ENCODE results near the gene NBL1.
A peak's percentile ranks its signal among the peaks of the same experiment; 100 is the strongest.
"Not testable (repeated sequence)": the region's sequence is repeated elsewhere in the genome, so short reads cannot be mapped to it uniquely, and the experiment has no call there.

NBL1 gene

DNA sequence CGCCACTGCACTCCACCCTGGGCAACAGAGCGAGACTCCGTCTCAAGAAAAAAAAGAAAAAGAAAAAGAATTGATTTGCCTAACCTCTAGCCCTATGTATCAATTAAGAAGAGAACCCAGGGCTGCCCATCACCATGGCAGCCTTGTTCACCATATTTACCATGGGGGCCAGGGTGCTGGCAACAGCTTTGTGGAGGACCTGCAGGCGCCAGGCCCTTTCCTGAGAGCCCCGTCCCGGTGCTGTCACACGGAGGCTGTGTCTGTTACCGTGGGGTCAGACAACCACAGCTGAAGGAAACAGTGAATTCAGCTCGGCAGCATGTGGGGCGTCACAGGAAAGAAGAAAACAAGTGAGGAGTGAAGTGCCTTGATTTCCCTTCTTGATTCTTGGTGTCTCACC, 6.5 kb upstream of the NBL1 start:
- no peak overlapping the region for H4K8ac ChIP-seq (ENCODE audit: low read depth, low read length)
- no peak overlapping the region for H3K4me3 ChIP-seq (ENCODE audit: low read length)
- DNase-seq: no peak
- H3K36me3 ChIP-seq (ENCODE audit: control insufficient read depth, insufficient read depth, low read length): no peaks in the 10 kb centered on the region
- no peak overlapping the region for H3K27ac ChIP-seq (ENCODE audit: low read depth, low read length)
- H2BK120ac ChIP-seq (ENCODE audit: low read depth, low read length): no peak overlapping the region
- H3K56ac ChIP-seq (ENCODE audit: low read length): no peak overlapping the region
- H3K79me2 ChIP-seq (ENCODE audit: control insufficient read depth, insufficient read depth, low read length): no peaks in the 10 kb centered on the region
- H3K4ac ChIP-seq (ENCODE audit: low read depth, low read length): no peak overlapping the region
- H3K4me1 ChIP-seq (ENCODE audit: control insufficient read depth, low read depth, low read length): peaks cover 7% of the 10 kb centered on the region
- H4K5ac ChIP-seq (ENCODE audit: low read length): no peak overlapping the region
- H2BK5ac ChIP-seq (ENCODE audit: low read length): no peak overlapping the region
- H2AK5ac ChIP-seq (ENCODE audit: low read length): no peak overlapping the region
- H3K27me3 ChIP-seq (ENCODE audit: insufficient read depth, low read length, poor library complexity): peaks cover under 1% of the 10 kb centered on the region
- no CpG with 5 or more reads among the region's 10 CpGs for WGBS (ENCODE audit: extremely low coverage, insufficient coverage, low lambda C conversion rate)
- no peak overlapping the region for H3K9ac ChIP-seq (ENCODE audit: low read length)
- no peak overlapping the region for H3K23ac ChIP-seq (ENCODE audit: low read length)
- H3K18ac ChIP-seq (ENCODE audit: low read length): no peak overlapping the region
- no peaks in the 10 kb centered on the region for H3K79me1 ChIP-seq (ENCODE audit: low read length)
- no peak overlapping the region for H3K4me2 ChIP-seq (ENCODE audit: low read length)
- no peak overlapping the region for H2BK15ac ChIP-seq (replicated peaks; ENCODE audit: low read depth)

DNA sequence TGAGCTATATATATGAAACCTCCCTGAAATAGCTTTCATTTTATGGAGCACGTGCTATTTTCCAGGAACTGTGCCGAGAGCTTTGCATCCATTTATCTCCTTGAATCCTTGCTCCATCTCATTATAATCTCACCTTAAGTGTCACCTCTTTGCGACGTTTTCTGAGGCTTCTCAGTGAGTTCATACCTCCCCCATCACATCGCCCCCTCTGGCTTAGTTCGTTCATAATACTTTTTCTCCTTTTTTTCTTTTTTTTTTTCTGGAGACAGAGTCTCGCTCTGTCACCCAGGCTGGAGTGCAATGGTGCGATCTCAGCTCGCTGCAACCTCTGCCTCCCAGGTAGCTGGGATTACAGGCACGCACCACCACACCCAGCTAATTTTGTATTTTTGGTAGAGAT, 4.9 kb upstream of the NBL1 start:
- H3K79me1 ChIP-seq (ENCODE audit: low read length); H3K18ac ChIP-seq (ENCODE audit: low read length); H2BK120ac ChIP-seq (ENCODE audit: low read depth, low read length); H3K4me1 ChIP-seq (ENCODE audit: control insufficient read depth, low read depth, low read length); H3K79me2 ChIP-seq (ENCODE audit: control insufficient read depth, insufficient read depth, low read length); H3K56ac ChIP-seq (ENCODE audit: low read length); H3K23ac ChIP-seq (ENCODE audit: low read length); H2AK5ac ChIP-seq (ENCODE audit: low read length); H2BK5ac ChIP-seq (ENCODE audit: low read length); H3K36me3 ChIP-seq (ENCODE audit: control insufficient read depth, insufficient read depth, low read length); H2BK15ac ChIP-seq (replicated peaks; ENCODE audit: low read depth); H3K4me3 ChIP-seq (ENCODE audit: low read length); H3K27me3 ChIP-seq (ENCODE audit: insufficient read depth, low read length, poor library complexity); H3K9ac ChIP-seq (ENCODE audit: low read length); H4K5ac ChIP-seq (ENCODE audit: low read length); H3K4ac ChIP-seq (ENCODE audit: low read depth, low read length); H4K8ac ChIP-seq (ENCODE audit: low read depth, low read length); DNase-seq; H3K4me2 ChIP-seq (ENCODE audit: low read length); H3K27ac ChIP-seq (ENCODE audit: low read depth, low read length): not testable (repeated sequence)
- WGBS (ENCODE audit: extremely low coverage, insufficient coverage, low lambda C conversion rate): no CpG with 5 or more reads among the region's 10 CpGs

DNA sequence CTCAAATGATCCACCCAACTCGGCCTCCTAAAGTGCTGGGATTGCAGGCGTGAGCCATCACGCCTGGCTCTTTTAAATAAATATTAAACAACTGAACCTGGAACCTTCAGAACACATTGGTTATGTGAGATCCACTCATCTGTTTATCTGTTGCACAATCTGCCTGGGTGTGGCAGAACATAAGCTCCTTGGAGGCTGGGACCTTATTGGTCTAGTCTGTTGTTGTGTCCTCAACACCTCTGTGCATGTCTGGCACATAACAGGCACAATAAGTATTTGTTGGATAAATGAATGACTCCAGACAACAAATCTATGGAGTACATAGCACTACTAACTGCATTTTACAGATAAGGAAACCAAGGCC, 4.1 kb upstream of the NBL1 start:
- DNase-seq: no peak
- peaks cover 7% of the 10 kb centered on the region for H3K27me3 ChIP-seq (ENCODE audit: insufficient read depth, low read length, poor library complexity)
- WGBS (ENCODE audit: extremely low coverage, insufficient coverage, low lambda C conversion rate): no CpG with 5 or more reads among the region's 3 CpGs

DNA sequence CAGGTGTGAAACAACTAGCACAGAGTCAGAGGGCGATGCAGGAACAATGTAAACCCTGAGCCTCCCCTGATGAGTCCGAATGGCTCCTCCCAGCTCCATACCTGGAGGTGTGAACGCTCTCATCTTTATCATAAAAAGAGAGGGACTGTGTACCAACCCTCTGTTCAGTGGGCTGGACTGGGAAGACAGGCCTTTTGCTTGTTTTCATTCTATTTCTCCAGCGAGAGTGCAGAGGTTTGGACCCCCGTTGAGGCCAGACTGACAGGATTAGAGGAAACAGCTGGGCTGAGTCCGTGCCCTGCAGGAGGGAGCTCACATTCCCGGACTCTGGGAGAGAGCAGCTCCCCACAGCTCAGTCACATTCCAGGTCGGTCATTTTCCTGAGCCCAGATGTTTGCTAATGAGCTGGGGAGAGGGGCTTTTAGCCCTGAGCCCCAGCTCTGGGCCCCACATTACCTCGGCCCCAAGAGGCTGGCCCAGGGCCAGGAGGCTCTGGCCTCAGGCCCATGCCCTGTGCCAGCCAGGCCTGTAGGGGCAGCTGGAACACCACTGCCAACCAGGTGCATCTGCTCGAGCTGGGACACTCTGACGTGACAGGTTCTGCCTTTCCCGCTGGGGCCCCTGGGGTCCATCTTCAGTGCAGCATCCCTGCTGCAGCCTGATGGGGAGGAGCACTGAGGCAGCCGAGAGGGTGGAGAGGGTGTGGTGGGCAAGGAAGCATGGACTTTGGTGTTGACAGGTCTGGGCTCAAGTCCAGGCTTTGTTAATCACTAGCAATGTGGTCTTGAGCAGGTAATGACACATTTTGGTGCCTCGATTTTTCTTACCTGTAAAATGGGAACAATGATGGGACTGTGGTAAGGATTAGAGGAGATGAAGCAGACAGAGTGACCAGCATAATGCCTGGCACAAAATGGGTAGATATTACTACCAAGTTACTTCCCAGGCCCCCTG, 3.5 kb upstream of the NBL1 start:
- peak overlapping the region; percentile 1 for H3K56ac ChIP-seq (ENCODE audit: low read length)
- H3K18ac ChIP-seq (ENCODE audit: low read length): no peak overlapping the region
- H4K8ac ChIP-seq (ENCODE audit: low read depth, low read length): no peak overlapping the region
- no peak overlapping the region for H4K5ac ChIP-seq (ENCODE audit: low read length)
- no peak overlapping the region for H3K4me3 ChIP-seq (ENCODE audit: low read length)
- no peak overlapping the region for H3K4ac ChIP-seq (ENCODE audit: low read depth, low read length)
- peak overlapping the region; percentile 7 for H3K4me2 ChIP-seq (ENCODE audit: low read length)
- WGBS (ENCODE audit: extremely low coverage, insufficient coverage, low lambda C conversion rate): no CpG with 5 or more reads among the region's 14 CpGs
- peak; percentile 94 for DNase-seq
- H2BK120ac ChIP-seq (ENCODE audit: low read depth, low read length): no peak overlapping the region
- no peaks in the 10 kb centered on the region for H3K79me2 ChIP-seq (ENCODE audit: control insufficient read depth, insufficient read depth, low read length)
- no peak overlapping the region for H3K9ac ChIP-seq (ENCODE audit: low read length)
- peaks cover 7% of the 10 kb centered on the region for H3K4me1 ChIP-seq (ENCODE audit: control insufficient read depth, low read depth, low read length)
- peak overlapping the region; percentile 13 for H3K27ac ChIP-seq (ENCODE audit: low read depth, low read length)
- no peak overlapping the region for H3K23ac ChIP-seq (ENCODE audit: low read length)
- no peaks in the 10 kb centered on the region for H3K79me1 ChIP-seq (ENCODE audit: low read length)
- H3K27me3 ChIP-seq (ENCODE audit: insufficient read depth, low read length, poor library complexity): peaks cover 7% of the 10 kb centered on the region
- no peak overlapping the region for H2AK5ac ChIP-seq (ENCODE audit: low read length)
- H2BK5ac ChIP-seq (ENCODE audit: low read length): no peak overlapping the region
- no peaks in the 10 kb centered on the region for H3K36me3 ChIP-seq (ENCODE audit: control insufficient read depth, insufficient read depth, low read length)
- no peak overlapping the region for H2BK15ac ChIP-seq (replicated peaks; ENCODE audit: low read depth)

More for the DNA sequence above, 4.1 kb upstream of the NBL1 start:
- H4K5ac ChIP-seq (ENCODE audit: low read length): no peak overlapping the region
- H2BK120ac ChIP-seq (ENCODE audit: low read depth, low read length): no peak overlapping the region
- no peak overlapping the region for H3K4me3 ChIP-seq (ENCODE audit: low read length)
- peak overlapping the region; percentile 13 for H3K27ac ChIP-seq (ENCODE audit: low read depth, low read length)
- no peaks in the 10 kb centered on the region for H3K79me2 ChIP-seq (ENCODE audit: control insufficient read depth, insufficient read depth, low read length)
- H3K79me1 ChIP-seq (ENCODE audit: low read length): no peaks in the 10 kb centered on the region
- peak overlapping the region; percentile 7 for H3K4me2 ChIP-seq (ENCODE audit: low read length)
- H3K9ac ChIP-seq (ENCODE audit: low read length): no peak overlapping the region
- no peak overlapping the region for H2AK5ac ChIP-seq (ENCODE audit: low read length)
- no peak overlapping the region for H2BK15ac ChIP-seq (replicated peaks; ENCODE audit: low read depth)
- H3K4me1 ChIP-seq (ENCODE audit: control insufficient read depth, low read depth, low read length): peaks cover 7% of the 10 kb centered on the region
- H3K18ac ChIP-seq (ENCODE audit: low read length): no peak overlapping the region
- H3K36me3 ChIP-seq (ENCODE audit: control insufficient read depth, insufficient read depth, low read length): no peaks in the 10 kb centered on the region
- no peak overlapping the region for H3K23ac ChIP-seq (ENCODE audit: low read length)
- no peak overlapping the region for H4K8ac ChIP-seq (ENCODE audit: low read depth, low read length)
- no peak overlapping the region for H3K4ac ChIP-seq (ENCODE audit: low read depth, low read length)
- no peak overlapping the region for H2BK5ac ChIP-seq (ENCODE audit: low read length)
- no peak overlapping the region for H3K56ac ChIP-seq (ENCODE audit: low read length)

DNA sequence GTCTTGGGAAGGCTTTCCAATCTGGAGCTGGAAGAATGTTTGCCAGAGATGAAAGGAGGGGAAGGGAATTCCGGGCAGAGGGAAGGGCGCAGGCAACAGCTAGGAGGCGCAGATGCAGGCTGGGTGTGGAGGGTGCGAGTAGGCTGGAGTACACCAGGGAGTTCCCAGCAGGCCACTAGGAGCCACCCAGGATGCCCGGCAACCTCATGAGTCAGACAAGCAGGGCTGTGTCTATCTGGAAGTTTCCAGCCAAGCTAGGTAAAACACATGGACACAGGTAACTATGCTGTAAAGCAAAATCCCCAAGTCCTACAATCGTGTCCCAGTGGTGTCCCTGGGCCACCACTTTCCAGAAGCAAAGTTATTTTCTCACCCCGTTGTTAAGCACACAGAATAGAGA, 990 bp upstream of the NBL1 start:
- no peak overlapping the region for H3K4ac ChIP-seq (ENCODE audit: low read depth, low read length)
- no peak for DNase-seq
- no peak overlapping the region for H2AK5ac ChIP-seq (ENCODE audit: low read length)

DNA sequence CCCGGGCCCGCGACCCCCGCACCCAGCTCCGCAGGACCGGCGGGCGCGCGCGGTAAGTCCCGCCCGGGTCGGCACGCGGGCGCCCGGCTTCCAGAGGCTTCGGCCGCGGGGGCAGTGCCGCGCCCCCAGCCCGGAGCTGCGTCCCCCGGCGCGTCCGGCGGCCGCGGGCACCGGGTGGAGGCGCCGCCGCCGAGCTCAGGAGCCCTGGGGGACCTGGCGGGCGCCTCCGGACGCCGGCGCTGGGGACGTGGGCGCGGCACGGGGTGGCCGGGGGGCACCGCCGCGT, 227 bp downstream of the NBL1 start:
- H3K79me2 ChIP-seq (ENCODE audit: control insufficient read depth, insufficient read depth, low read length): no peaks in the 10 kb centered on the region
- no peak overlapping the region for H4K5ac ChIP-seq (ENCODE audit: low read length)
- H2BK5ac ChIP-seq (ENCODE audit: low read length): no peak overlapping the region
- DNase-seq: no peak
- H4K8ac ChIP-seq (ENCODE audit: low read depth, low read length): no peak overlapping the region
- peak overlapping the region; percentile 88 for H3K4me2 ChIP-seq (ENCODE audit: low read length)
- no peak overlapping the region for H3K4ac ChIP-seq (ENCODE audit: low read depth, low read length)
- no peak overlapping the region for H3K23ac ChIP-seq (ENCODE audit: low read length)
- peak overlapping the region; percentile 51 for H3K9ac ChIP-seq (ENCODE audit: low read length)
- peaks cover 7% of the 10 kb centered on the region for H3K4me1 ChIP-seq (ENCODE audit: control insufficient read depth, low read depth, low read length)
- no peaks in the 10 kb centered on the region for H3K36me3 ChIP-seq (ENCODE audit: control insufficient read depth, insufficient read depth, low read length)
- peak overlapping the region; percentile 35 for H3K18ac ChIP-seq (ENCODE audit: low read length)
- WGBS (ENCODE audit: extremely low coverage, insufficient coverage, low lambda C conversion rate): no CpG with 5 or more reads among the region's 51 CpGs
- no peak overlapping the region for H2BK15ac ChIP-seq (replicated peaks; ENCODE audit: low read depth)
- H3K56ac ChIP-seq (ENCODE audit: low read length): peak overlapping the region; percentile 68
- H2AK5ac ChIP-seq (ENCODE audit: low read length): no peak overlapping the region
- peaks cover 7% of the 10 kb centered on the region for H3K27me3 ChIP-seq (ENCODE audit: insufficient read depth, low read length, poor library complexity)
- H3K79me1 ChIP-seq (ENCODE audit: low read length): no peaks in the 10 kb centered on the region
- no peak overlapping the region for H3K4me3 ChIP-seq (ENCODE audit: low read length)
- H2BK120ac ChIP-seq (ENCODE audit: low read depth, low read length): no peak overlapping the region
- no peak overlapping the region for H3K27ac ChIP-seq (ENCODE audit: low read depth, low read length)

More for the DNA sequence above, 990 bp upstream of the NBL1 start:
- no peak overlapping the region for H4K5ac ChIP-seq (ENCODE audit: low read length)
- no peak overlapping the region for H3K27ac ChIP-seq (ENCODE audit: low read depth, low read length)
- no peaks in the 10 kb centered on the region for H3K79me2 ChIP-seq (ENCODE audit: control insufficient read depth, insufficient read depth, low read length)
- no peak overlapping the region for H3K23ac ChIP-seq (ENCODE audit: low read length)
- no peak overlapping the region for H2BK120ac ChIP-seq (ENCODE audit: low read depth, low read length)
- no peak overlapping the region for H2BK15ac ChIP-seq (replicated peaks; ENCODE audit: low read depth)
- H2BK5ac ChIP-seq (ENCODE audit: low read length): no peak overlapping the region
- H3K79me1 ChIP-seq (ENCODE audit: low read length): no peaks in the 10 kb centered on the region
- H3K27me3 ChIP-seq (ENCODE audit: insufficient read depth, low read length, poor library complexity): peaks cover 7% of the 10 kb centered on the region
- H3K36me3 ChIP-seq (ENCODE audit: control insufficient read depth, insufficient read depth, low read length): no peaks in the 10 kb centered on the region
- H3K56ac ChIP-seq (ENCODE audit: low read length): no peak overlapping the region
- H3K4me1 ChIP-seq (ENCODE audit: control insufficient read depth, low read depth, low read length): peaks cover 7% of the 10 kb centered on the region
- no peak overlapping the region for H3K18ac ChIP-seq (ENCODE audit: low read length)
- H4K8ac ChIP-seq (ENCODE audit: low read depth, low read length): no peak overlapping the region
- no peak overlapping the region for H3K4me3 ChIP-seq (ENCODE audit: low read length)
- H3K9ac ChIP-seq (ENCODE audit: low read length): no peak overlapping the region
- no peak overlapping the region for H3K4me2 ChIP-seq (ENCODE audit: low read length)
- WGBS (ENCODE audit: extremely low coverage, insufficient coverage, low lambda C conversion rate): no CpG with 5 or more reads among the region's 7 CpGs
